Stimulated activated naive CD8-positive, alpha-beta T cell treated with anti-CD3 and anti-CD28 coated beads, Interleukin-15, Interleukin-2, amounts not matched to agents 100 U/mL and 50 U/mL, for 24 hours (primary cell): ENCODE measurements around the gene SAMD11.
A peak's percentile ranks its signal among the peaks of the same experiment; 100 is the strongest.
"Not testable (repeated sequence)": the region's sequence is repeated elsewhere in the genome, so short reads cannot be mapped to it uniquely, and the experiment has no call there.

Experiments used
- ATAC-seq: fragments of 150-1000 bp; cut with Tn5 transposase; one replicate; pipeline ENCODE4 v1.10.0; 2021
- DNase-seq: peaks from one replicate; pipeline ENCODE4 v3.0.0; 2021

SAMD11 gene

GRCh38 chr1:945688-946556, 22.2 kb downstream of the SAMD11 start:
- ATAC-seq = no peak
- no peak for DNase-seq

DNA sequence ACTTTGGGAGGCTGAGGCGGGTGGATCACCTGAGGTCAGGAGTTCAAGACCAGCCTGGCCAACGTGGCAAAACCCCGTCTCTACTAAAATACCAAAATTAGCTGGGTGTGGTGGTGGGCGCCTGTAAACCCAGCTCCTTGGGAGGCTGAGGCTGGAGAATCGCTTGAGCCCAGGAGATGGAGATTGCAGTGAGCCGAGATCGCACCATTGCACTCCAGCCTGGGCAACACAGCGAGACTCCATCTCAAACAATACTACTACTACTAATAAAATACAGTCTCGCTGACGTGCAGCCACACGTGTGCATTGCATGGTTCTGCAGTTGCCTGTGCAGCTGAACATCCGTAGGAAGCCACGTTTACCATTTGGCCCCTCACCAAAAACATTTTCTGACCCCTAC, 23.1 kb downstream of the SAMD11 start:
- not testable (repeated sequence) for DNase-seq, ATAC-seq

DNA sequence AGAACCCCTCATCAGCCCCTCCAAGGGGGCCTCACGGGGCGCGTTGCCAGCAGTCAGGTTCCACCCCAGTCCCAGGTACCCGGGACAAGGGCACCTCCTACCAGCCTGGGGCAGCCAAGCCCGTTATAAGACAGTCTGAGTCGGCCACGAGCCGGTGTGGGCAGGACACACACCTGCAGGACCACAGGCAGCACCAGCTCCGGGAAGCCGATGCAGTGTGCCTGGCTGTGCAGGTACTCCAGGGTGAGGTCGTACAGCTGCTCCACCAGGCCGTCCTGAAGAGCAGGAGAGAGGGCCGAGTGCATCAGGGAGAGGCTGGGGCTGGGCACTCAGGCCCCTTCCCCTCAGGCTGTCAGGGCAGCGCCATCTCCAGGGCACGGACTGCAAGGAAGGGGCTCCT, 24.2 kb downstream of the SAMD11 start:
- DNase-seq = no peak
- no peak for ATAC-seq

- no peak for DNase-seq
- no peak for ATAC-seq
Measured at GRCh38 chr1:950268-950667, 26.5 kb downstream of the SAMD11 start.

DNA sequence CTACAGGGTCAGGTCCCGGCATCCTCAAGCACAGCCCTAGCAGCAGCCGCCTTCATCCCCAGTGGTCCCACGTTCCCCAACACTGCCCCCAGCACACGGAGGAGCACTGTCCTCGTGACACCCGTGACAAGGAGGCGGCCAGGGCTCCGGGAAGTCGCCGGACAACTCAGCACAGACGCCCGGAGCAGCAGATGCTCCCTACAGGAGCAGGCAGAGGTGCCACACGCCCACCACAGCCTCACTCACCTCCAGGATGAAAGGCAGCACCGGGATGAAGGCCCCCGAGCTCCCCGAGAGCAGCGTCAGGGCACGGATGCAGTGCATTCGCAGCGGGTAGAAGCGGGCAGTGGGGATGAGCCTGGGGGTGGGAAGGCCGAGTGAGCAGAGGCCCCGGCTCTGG, 27.2 kb downstream of the SAMD11 start:
- no peak for DNase-seq
- no peak for ATAC-seq

DNA sequence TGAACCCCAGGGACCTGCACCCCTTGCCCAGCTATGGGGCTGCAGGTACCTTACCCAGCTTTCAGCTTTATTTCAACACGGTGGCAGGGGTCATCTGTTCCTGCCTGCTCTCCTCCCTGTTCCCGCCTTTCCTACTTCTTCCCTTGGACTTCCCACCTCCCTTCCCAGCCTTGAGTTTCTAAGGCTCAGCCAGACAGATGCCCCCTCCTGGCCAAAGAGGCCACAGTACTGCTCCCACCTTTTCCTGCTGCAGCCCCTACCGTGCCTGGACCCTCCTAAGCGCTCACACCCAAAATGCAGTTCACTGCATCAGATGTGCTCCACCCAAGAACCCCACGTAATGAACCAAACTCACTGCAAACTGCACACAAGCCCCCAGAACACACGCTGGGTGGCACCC, 27.6 kb downstream of the SAMD11 start:
- DNase-seq (no peak), ATAC-seq (no peak)

- no peak for ATAC-seq
Measured at GRCh38 chr1:952201-952600, 28.5 kb downstream of the SAMD11 start.

GRCh38 chr1:952603-953002, 28.9 kb downstream of the SAMD11 start:
- DNase-seq (no peak), ATAC-seq (no peak)

More at GRCh38 chr1:952201-952600, 28.5 kb downstream of the SAMD11 start:
- DNase-seq = no peak

DNA sequence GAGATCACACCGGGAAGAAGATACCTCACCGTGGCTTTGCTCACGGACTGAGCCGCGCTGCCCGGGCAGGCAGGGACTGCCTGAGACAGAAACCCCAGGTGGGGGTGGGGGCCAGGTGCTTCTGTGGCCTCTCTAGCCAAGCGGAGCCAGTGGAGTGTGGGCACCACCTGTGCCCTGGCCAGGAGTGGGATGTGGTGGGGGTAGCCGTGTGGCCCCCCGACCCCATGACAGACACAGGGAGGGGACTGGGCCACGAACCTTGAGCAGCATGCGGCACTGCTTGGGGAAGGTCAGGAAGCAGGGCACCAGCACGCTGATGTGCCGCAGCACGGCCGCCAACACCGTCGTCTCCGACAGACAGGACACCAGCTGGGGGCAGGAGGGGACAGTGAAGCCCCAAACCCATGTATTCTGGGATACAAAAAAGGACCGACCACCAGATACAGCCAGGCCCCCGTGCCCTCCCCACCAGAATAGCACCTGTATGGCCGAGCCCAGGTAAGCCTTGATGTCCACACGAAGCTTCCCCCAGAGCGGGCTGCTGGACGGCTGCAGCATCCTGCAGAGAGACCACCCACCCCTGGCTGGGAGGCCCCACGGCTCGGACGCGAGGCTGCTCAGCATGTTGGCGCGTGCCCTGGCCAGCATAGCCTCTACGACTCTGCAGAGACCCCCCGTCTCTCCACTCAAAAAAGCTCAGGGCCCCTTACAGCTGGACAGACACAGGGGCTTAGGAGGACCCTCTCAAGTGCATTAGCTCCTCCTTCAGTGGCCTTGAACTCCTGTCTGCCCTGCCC, 30.0 kb downstream of the SAMD11 start:
- ATAC-seq (no peak), DNase-seq (no peak)

DNA sequence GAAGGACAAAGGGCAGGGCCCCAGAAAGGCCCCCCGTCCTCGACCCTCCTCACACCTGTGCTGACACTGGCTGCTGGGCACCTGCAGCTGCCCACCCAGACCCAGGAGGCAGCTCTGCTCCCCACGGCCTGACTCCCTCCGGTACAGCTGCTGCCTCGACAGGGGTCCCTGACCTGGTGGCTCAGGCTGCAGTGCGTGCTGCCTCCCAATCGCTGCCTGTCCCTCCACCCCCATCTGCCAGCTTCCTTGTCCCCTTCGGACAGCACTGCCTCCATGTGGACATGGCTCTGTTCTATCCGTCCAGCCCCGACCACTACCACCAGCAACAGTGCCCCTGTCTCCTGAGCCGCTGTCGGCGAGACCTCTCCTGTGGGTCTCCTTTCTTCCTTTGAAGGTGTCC, 31.2 kb downstream of the SAMD11 start:
- ATAC-seq (no peak), DNase-seq (no peak)

DNA sequence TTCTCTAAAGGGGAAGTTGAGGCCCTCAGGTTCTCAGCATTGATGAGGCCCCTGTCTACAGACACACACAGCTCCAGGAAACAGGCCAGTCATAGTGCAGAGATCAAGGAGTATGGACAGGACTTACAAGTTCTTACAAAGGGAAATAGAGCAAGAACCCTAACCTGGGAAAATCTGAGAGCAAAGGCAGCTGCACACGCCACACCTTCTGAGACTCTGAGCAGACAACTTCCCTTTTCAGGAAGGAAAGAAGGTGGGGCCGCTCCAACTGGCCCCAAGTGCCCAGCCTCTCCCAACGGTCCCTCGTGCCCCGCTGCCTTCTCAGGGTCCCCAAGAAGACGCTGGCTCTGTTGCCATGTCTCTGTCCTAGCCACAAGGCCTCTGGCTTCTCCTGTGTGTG, 31.8 kb downstream of the SAMD11 start:
- ATAC-seq = no peak
- no peak for DNase-seq

GRCh38 chr1:956636-957035, 32.9 kb downstream of the SAMD11 start:
- DNase-seq (no peak), ATAC-seq (no peak)

GRCh38 chr1:958823-959730, 35.4 kb downstream of the SAMD11 start, which contains the start of gene NOC2L:
NOC2L (minus strand) TSS chr1:959256; CDS start chr1:959240, 16 bp downstream.
- ATAC-seq (peak; percentile 87), DNase-seq (peak; percentile 99)

DNA sequence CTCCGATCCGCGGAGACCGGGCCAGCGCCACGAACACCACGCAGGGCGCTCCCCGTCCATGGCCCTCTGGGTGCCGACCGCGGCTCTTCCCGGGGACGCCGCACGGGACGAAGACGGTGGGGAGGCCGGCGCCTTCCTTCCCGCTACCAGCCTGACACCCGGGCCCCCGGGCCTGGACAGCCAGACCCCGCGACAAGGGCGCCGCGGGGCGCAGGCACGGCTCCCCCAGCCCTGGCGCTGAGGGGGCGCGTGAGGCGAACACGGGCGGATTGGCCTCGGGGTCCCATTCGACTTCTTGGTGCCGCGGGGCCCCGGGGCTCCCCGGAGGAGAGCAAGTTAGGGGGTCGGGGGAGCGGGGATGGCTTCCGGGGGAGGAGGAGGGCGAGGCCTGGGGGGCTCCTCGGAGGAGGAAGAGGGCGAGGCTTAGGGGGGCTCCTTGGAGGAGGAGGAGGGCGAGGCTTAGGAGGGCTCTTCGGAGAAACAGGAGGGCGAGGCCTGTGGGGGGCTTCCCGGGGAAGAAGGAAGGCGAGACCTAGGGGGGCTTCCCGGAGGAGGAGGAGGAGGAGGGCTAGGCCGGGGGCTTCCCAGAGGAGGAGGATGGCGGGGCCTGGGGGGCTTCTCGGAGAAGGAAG, 36.1 kb downstream of the SAMD11 start:
- peak; percentile 30 for DNase-seq
- ATAC-seq = no peak

DNA sequence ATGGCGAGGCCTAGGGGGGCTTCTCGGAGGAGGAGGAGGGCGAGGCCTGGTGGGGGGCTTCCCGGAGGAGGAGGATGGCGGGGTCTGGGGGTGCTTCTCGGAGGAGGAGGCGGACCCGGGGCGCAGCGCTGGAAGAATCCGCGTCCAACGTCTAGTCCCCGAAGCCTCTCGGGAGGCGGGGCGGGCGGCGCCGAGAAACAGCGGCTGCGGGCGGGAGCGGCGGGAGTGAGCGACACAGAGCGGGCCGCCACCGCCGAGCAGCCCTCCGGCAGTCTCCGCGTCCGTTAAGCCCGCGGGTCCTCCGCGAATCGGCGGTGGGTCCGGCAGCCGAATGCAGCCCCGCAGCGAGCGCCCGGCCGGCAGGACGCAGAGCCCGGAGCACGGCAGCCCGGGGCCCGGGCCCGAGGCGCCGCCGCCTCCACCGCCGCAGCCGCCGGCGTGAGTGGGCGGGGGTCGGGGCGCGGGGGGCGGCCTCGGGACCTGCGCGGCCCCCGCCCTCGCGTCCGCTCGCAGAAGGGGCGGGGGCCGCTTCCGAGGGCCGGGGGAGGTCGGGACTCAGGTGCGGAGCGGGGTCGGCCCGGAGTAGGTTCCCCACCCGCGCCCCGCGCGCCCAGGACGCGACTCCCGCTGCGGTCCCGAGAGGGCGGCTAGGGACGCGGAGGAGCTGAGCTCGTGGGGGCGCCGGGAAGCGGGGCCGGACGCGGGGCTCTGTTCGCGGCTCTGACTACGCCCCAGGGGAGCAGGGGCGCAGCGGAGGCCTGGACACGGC, 36.8 kb downstream of the SAMD11 start, which contains the start of gene KLHL17:
Gene KLHL17, plus strand, starts transcription at position 222 of the 769 bp plus-strand sequence. Its CDS starts 110 bp downstream, at position 332.
- peak; percentile 53 for ATAC-seq
- DNase-seq = peak; percentile 90

DNA sequence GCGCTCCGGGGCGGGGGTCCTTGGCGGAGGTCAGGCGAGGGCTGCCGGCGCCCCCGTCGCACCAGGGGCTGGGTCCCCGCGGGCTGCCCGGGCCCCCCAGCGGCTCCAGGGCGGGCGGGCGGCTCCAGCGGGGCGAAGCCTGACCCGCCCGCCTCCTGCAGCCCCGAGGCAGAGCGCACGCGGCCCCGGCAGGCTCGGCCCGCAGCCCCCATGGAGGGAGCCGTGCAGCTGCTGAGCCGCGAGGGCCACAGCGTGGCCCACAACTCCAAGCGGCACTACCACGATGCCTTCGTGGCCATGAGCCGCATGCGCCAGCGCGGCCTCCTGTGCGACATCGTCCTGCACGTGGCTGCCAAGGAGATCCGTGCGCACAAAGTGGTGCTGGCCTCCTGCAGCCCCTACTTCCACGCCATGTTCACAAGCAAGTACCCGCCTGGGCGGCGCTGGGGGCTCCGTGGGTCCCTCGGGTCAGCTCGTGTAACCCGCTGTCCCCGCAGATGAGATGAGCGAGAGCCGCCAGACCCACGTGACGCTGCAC, 37.5 kb downstream of the SAMD11 start:
- ATAC-seq = no peak
- no peak for DNase-seq

DNA sequence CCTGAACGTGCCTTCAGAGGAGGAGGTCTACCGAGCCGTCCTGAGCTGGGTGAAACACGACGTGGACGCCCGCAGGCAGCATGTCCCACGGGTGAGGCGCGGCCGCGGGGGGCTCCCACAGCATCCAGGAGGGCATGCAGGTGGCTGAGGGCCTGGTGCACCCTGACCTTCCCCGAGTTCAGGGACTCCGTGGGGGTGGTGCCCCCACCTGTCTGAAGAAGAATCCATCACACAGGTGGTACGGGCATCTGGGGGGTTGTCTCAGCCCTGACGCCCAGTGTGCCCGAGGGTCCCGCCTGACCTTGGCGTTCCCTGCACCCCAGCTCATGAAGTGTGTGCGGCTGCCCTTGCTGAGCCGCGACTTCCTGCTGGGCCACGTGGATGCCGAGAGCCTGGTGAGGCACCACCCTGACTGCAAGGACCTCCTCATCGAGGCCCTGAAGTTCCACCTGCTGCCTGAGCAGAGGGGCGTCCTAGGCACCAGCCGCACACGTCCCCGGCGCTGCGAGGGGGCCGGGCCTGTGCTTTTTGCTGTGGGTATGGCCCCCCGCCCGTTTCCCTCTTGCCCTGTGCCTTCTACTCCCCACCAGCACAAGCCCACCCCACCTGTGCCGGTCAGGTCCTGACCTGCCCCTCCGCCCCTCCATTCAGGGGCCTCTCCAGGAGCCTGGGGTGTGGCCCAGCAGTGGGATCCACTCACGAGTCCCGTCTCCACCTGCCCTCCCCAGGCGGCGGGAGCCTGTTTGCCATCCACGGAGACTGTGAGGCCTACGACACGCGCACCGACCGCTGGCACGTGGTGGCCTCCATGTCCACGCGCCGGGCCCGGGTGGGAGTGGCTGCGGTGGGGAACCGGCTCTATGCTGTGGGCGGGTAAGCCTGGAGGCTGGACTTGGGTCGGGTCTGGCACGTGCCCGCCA, 38.9 kb downstream of the SAMD11 start:
- ATAC-seq = no peak
- DNase-seq = no peak

GRCh38 chr1:963301-963651, 39.6 kb downstream of the SAMD11 start:
- no peak for ATAC-seq
- DNase-seq = no peak

GRCh38 chr1:963746-964525, 40.2 kb downstream of the SAMD11 start:
- no peak for DNase-seq
- no peak for ATAC-seq
